ENCODE data around the gene TMEM106B. TPM values are rescaled to one million over a fixed set of nuclear protein-coding genes. Genes with fewer than 3 reads are reported as not detected.

The TMEM106B gene
- total and polyA plus RNA-seq, 2 experiments from 2014 or later: 20.1 to 42.8 TPM

GRCh38 chr7:12226756-12227155, 15.7 kb downstream of the TMEM106B start (continued):
- no peak for TF ChIP-seq ZNF462 (CRISPR knock-in tag; IDR thresholded peaks at IDR 0.05)
- TF ChIP-seq POLR2AphosphoS5 (IDR thresholded peaks at IDR 0.05; ENCODE audit: low read depth): no peak
- TF ChIP-seq STAT1 (IDR thresholded peaks at IDR 0.05; ENCODE audit: unreplicated experiment): no peak
- TF ChIP-seq EZH2 (IDR thresholded peaks at IDR 0.05; ENCODE audit: low read depth, unreplicated experiment): no peak
- no peak for TF ChIP-seq ZNF331 (CRISPR knock-in tag; IDR thresholded peaks at IDR 0.05; ENCODE audit: low read depth)

GRCh38 chr7:12228024-12228423, 16.9 kb downstream of the TMEM106B start:
- ATAC-seq: no peak
- Histone ChIP-seq H2AFZ (no peak overlapping the region), H4K20me1 (replicated peaks; ENCODE audit: insufficient read depth) (no peaks in the 10 kb centered on the region), H3K9me2 (ENCODE audit: insufficient read depth) (no peaks in the 10 kb centered on the region), H3F3A (replicated peaks; ENCODE audit: low read depth) (no peaks in the 10 kb centered on the region), H3K4me1 (ENCODE audit: insufficient read depth) (no peaks in the 10 kb centered on the region), H3K4me2 (no peak overlapping the region), H3K27ac (ENCODE audit: low read depth) (no peak overlapping the region), H3K79me2 (replicated peaks; ENCODE audit: insufficient read depth) (no peaks in the 10 kb centered on the region), H3K4me3 (no peak overlapping the region), H3K36me3 (ENCODE audit: insufficient read depth) (no peaks in the 10 kb centered on the region; the same call in 1 of the 2 replicates), H3K27me3 (ENCODE audit: insufficient read depth) (no peaks in the 10 kb centered on the region)
- Mint-ChIP-seq H3K27me3 (ENCODE audit: insufficient read depth, low read depth, poor library complexity) (no peaks in the 10 kb centered on the region), H3K36me3 (ENCODE audit: low read depth) (peaks cover 44% of the 10 kb centered on the region), H3K9me3 (peaks cover 13% of the 10 kb centered on the region), H3K27ac (no peak overlapping the region), H3K4me1 (no peaks in the 10 kb centered on the region), H3K4me3 (no peak overlapping the region)
- no peak for DNase-seq (ENCODE audit: low spot score)
- TF ChIP-seq NANOG (IDR thresholded peaks at IDR 0.05; ENCODE audit: borderline replicate concordance) (no peak), CREB1 (CRISPR knock-in tag; IDR thresholded peaks at IDR 0.05; ENCODE audit: low read depth) (no peak), JUNB (IDR thresholded peaks at IDR 0.05; ENCODE audit: unreplicated experiment) (no peak), STAT1 (IDR thresholded peaks at IDR 0.05; ENCODE audit: unreplicated experiment) (no peak), EZH2phosphoT487 (IDR thresholded peaks at IDR 0.05; ENCODE audit: unreplicated experiment) (no peak), ZNF462 (CRISPR knock-in tag; IDR thresholded peaks at IDR 0.05) (no peak)
- TF ChIP-seq, protein P1, sequence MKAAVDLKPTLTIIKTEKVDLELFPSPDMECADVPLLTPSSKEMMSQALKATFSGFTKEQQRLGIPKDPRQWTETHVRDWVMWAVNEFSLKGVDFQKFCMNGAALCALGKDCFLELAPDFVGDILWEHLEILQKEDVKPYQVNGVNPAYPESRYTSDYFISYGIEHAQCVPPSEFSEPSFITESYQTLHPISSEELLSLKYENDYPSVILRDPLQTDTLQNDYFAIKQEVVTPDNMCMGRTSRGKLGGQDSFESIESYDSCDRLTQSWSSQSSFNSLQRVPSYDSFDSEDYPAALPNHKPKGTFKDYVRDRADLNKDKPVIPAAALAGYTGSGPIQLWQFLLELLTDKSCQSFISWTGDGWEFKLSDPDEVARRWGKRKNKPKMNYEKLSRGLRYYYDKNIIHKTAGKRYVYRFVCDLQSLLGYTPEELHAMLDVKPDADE (IDR thresholded peaks at IDR 0.05): no peak

Data from GM23338 (cell line).